HG03432 (cell line): Measurements from ENCODE around the gene SHISA3.
"Not testable (repeated sequence)": the region's sequence is repeated elsewhere in the genome, so short reads cannot be mapped to it uniquely, and the experiment has no call there.

ENCODE experiments used
- ATAC-seq: cut with Tn5 transposase; IDR thresholded peaks from one replicate; pipeline ENCODE4 v1.9.1; 2021; ENCODE audit warnings: mild to moderate bottlenecking, moderate library complexity; ENCODE audit not compliant: unreplicated experiment

Gene SHISA3

DNA sequence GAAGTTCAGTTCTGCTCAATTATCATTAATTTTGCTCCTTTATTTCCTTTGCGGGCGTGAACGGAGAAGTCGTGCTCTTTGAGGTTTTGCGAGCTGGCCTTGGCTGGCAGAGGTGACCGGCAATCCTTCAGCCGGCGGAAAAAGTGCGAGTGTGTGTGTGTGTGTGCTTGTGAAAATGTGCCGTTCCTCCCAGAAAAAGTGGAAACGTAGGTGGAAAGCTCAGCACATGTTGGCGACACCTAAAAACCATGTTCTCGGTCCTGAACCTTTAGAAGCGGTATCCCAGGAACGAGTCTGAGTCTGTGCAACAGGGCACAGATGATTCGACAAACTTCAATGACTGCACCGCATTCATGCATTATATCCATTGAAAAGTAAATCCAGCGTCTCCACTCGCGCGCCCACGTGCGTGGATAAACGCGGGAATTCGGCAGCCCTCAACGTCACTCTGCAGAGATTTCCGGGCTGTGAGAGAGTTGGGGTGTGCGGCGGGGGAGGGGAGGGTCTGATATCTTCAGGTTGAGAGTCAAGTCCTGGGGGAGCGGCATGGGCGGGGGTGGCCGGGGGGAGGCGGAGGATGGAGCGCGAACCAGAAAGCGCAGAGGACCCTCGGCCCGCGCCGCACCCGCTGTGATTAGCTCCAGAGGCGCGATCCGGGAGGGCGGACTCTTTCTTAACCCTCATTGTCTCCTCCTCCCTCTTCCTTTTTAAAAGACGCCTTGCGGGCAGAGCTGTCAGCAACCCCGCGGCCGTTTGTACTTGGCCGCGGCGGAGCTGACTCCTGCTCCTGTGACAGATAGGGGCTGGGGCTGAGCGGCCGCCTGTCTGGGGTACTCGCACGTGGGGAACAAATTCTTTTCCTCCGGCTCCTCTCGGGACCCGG, at the start of gene SHISA3:
SHISA3 (plus strand) TSS at position 737 of the 883 bp plus-strand sequence. CDS start 569 bp downstream, outside the sequence.
- ATAC-seq, result peak; percentile 61

DNA sequence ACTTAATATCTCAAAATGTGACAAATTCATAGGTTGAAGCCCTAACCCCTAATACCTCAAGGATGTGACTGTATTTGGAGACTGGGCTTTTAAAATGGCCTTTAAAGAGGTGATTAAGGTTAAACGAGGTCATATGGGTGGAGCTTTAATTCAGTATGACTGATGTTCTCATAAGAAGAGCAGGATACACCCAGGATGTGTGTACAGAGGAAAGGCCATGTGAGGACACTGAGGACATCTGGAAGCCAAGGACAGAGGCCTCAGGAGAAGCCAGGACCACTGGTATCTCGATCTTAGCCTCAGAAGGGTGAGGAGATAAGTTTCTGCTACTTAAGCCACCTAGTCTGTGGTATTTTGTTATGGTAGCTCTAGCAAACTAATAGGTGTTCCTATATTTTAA, 49.0 kb upstream of the SHISA3 start:
- ATAC-seq, result no peak

DNA sequence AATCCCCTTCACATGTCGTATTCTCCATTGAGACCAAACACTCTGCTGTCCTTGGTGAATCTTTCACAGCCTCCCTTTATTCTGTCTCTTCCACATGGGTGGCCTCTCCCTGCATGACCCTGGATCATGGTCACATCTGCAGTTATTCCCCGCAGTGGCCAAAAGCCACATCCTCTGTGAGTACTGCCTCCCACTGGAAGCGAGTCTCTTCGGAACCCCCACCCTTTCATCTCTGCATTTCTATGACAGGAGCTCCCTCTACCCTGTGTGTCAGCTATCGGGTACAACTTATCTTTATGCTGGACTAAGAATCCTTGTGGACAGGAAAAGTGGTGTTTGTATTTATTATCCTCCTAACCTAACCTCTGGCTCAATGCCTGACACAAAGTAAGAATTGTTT, 48.6 kb upstream of the SHISA3 start:
- ATAC-seq, result no peak

DNA sequence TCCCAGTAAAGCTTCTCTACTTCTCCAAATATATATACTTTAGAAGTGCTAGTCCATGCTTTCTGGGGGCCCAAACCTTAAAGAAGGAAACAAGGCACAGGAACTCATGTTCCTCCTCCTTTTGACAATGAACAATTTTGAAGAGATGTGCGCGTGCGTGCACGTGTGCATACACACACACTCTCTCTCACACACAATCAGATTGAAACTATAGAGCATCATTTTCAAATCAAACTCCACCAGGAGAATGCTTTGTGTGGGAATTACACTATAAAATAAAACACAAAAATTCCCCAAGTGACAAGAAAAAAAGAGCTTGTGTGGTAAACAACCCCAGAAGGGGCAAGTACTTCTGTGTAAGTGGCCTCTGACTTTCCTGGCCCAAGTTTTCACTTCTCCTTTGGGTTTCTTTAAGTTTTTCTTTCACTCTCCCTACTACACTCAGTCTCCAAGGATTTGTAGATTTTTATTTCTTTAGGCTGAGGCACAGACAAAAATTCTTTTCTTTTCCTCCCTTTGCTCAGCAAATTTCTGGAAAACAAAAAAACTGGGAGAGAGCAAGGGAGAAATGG, 46.6 kb upstream of the SHISA3 start:
- ATAC-seq, result peak; percentile 75

DNA sequence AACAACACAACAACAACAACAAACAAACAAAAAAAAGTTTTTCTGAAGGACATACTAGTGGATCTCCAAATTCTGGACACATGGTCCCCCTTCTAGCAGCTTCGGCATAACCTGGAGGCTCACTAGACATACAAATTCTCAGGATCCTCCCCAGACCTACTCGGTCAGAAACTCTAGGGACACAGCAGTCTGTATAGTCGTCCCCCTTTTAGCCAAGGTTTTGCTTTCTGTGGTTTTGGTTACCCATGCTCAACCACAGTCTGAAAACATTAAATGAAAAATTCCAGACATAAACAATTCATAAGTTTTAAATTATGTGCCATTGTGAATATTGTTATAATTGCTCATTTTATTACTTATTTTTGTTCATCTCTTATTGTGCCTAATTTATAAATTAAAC, 45.2 kb upstream of the SHISA3 start:
- no peak for ATAC-seq

DNA sequence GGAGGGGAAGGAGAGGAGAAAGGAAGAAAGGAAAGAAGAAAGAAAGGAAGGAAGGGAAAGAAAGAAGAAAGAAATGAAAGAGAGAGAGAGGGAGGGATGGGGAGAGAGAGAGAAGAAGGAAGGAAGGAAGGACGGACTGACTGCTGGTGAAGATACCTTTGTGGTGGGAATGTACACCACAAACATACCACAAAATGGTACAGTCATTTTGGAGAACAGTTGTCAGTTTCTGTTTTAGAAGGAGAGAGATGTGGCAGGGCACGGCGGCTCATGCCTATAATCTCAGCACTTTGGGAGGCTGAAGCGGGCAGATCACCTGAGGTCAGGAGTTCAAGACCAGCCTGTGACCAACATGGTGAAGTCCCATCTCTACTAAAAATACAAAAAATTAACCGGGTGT, 40.0 kb upstream of the SHISA3 start:
- ATAC-seq, result no peak

DNA sequence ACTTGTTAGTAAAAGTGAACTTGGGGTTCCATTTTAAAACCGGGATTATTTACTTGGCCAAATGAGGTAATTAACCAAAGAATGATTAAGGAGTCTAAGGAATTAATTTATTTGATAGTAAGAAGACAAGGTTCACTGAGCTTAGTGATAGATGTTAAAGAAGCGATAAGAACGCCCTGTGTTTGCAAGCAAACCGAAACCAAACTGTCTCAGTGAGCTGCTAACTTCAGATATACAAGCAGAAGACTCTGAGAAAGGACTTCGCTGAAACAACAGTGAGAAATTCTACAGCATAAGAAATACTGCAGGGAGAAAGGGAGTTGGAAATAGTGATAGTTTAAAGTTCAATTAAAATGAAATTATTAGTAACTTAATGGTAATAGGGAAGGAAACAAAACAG, 37.6 kb upstream of the SHISA3 start:
- ATAC-seq, result peak; percentile 55

DNA sequence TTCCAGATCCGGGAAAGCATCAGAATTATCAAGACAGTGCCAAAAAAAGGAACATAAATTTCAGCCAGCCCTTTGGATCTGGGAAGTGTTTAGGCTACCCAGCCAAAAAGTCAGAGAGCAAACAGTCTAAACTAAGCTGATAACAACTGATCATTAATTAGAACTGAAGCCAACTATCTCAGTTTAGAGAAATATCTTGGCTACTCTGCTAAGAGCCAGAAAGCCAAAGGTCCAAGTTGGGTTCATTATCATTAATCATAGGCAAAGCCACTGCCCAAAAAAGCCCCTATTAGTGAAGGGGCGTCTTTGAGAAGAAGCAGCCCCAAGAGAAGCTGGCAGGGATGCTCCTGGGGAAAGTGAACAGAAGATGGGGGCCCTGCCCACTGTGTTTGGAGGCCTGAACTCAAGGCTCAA, 37.0 kb upstream of the SHISA3 start:
- ATAC-seq, result no peak

DNA sequence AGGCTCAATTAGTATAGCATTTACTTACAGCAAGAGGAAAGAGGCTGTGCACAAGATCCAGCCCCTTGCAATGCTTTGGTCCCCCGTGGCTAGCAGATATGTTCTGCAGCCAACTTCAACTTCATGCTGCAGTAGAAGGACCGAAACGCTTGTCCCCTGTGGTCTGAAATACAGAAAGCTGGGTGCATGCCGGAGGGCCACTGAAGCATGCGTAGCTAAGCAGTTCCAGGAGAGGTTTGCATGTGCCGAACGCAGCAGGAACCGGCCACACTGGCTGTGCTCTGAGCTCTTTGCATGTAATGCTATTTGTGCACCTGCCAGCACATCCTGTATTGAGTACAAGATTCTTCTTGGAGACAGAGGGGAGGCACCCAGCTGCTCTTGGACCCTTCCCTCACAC, 35.8 kb upstream of the SHISA3 start:
- no peak for ATAC-seq

DNA sequence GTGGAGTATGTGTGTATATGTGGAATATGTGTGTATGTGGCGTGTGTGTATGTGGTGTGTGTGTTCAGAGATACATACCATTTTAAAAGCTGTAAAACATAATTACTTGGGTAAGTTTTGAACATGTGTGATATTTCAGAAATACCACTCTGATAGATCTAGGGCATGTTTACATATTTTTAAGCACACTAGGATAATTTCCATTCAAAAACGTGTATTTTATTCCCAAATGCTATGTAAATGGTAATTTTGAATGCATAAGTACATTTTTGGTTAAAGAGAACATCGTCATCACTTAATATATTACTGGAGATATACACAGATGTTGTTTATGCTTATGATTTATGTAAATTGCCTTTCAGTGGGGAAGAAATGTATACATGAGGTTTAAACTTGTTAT, 34.7 kb upstream of the SHISA3 start:
- no peak for ATAC-seq

DNA sequence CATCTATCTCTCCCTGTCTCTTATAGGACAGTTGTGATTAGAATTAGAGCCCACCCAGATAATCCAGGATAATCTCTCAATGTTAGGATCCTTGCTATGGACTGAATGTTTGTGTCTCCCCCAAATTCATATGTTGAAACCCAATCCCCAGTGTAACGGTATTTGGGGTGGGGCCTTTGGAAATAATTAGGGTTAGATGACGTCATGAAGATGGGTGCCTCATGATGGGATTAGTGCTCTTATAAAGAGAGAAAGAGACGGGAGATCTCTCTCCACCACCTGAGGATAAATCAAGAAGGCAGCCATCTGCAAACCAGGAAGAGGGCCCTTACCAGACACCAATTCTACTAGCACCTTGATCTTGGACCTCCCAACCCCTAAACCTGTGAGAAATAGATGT, 33.7 kb upstream of the SHISA3 start:
- ATAC-seq, result no peak

DNA sequence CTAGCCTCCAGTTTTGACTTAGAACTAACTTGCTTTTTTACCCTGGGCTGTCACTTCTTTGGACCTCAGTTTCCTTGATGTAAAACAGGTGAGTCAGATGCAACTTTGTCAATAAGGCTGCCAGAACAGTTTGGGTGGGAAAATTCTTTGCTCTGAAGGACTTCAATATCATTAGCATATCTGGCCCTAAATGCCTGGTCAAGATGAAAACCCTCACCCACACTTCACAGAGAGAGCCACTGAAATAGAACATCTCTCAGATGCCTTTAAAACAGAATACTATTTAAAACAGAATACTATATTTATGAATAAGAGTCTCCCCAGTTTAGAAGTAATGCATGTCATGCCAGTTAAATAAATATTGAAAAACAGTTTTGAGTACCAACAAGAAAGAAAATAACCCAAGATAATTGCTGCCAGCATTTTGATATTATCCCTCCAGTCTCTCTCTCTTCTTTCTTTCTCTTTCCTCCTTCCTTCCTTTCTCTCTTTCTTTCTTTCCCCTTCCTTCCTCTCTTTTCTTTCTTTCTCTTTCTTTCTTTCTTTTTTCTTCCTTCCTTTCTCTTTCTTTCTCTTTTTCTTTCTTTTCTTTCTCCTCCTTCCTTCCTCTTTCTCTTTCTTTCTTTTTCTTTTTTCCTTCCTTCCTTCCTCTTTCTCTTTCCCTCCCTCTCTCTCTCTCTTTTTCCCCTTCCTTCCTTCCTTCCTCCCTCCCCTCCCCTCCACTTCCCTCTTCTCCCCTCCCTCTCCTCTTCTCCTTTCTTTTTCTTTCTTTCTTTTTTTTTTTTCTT, 32.8 kb upstream of the SHISA3 start:
- no peak for ATAC-seq

DNA sequence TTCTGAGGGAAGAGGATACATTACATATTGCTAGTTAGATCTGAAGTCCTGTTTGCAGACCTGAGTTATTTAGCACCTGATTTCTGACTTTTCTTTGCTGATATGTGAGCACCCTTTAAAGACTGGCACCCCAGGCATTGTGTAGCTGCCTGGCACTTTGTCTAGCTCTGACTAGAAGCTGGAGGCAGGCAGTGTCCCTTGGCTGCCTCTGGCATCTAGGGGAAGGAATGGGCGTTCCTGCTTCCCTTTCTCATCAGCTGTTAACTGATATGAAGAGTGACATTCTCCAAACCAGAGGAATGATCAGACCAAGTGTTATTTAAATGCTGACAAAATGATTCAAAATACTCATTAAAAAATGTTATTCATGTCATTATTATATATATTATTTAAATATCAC, 30.3 kb upstream of the SHISA3 start:
- ATAC-seq, result no peak

DNA sequence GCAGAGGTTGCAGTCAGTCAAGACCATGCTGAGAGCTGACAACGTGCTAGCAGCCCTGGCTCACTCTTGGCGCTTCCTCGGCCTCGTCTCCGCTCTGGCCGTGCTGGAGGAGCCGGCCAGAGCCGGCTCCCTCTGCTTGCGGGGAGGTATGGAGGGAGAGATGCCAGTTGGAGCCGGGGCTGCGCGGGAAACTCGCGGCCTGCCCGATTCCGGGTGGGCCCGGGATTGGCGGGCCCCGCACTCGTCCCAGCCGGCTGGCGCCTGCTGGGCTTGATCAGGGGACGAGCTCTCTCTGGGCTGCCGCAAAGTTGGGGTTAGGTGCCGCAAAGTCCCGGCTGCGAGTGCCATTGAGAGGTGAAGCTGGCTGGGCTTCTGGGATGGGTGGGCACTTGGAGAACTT, 27.8 kb upstream of the SHISA3 start:
- ATAC-seq, result no peak

DNA sequence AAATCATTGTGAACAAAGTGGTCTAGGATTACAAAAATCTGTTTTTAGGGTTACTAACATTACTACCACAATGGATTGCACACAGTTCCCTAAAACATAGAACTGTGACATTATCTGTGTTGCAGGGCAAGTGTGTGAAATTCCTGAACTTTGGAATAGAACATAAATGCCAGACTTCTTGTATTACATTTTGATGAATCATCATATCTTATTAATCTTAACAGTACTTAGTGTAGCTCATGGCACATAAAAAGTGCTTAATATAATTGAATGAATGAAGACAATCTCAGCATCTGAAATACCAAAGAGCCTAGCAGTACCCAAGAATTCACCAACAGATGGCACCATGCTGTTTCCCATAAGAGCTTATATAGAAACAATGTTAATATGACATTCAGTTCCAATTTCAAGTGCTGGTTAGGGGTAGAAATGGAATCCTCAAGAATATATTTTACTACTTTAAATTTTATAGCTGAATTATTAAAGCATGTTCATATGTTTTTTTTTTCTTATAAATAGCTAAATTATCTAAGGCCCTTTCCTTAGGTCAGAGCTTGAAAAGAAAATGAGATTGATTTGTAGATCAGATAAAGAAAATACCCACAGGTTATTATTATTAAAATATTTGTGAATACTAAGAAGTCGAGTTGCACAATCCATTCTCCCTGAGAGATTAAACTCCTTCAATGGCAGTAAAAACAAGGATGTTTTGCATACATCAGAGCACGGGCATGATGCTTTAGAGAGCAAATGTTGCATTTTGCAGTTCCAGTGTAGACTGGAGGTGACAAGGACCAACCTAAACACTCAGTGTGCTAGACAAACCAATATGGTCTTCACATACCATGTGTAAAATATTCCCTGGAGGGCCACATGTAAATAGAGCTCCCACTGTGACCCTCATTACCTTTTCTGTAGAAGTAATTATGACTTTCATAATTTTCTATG, 25.7 kb upstream of the SHISA3 start:
- ATAC-seq, result no peak

DNA sequence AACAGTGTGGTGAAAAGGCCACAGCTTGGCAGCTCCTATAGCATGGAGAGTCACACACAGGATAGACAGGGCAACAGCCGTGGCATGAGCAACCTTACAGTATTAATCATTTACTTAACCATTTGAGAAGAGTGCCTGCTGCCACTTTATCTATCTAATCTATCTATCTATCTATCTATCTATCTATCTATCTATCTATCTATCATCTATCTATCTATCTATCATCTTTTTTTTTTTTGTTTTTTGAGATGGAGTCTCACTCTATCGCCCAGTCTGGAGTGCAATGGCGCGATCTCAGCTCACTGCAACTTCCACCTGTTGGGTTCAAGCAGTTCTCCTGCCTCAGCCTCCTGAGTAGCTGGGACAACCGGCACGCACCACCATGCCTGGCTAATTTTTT, 25.0 kb upstream of the SHISA3 start:
- ATAC-seq, result not testable (repeated sequence)

DNA sequence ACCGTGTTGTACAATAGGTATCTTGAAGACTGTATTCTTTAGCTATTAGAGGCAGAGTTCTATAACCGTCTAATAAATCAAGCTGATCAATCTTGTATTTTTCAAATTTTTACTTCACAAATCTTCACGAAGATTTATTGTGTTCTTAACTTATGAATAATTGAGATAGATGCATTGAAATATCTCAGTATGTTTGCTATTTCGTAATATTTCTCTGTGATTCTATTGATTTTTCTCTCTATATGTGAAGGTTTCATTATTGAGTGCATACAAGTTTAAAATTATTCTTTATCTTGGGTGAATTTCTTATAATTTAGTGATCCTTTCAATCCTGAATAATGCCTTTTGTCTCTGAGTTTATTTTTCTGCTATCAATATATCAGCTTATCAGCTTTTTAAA, 19.8 kb upstream of the SHISA3 start:
- no peak for ATAC-seq

DNA sequence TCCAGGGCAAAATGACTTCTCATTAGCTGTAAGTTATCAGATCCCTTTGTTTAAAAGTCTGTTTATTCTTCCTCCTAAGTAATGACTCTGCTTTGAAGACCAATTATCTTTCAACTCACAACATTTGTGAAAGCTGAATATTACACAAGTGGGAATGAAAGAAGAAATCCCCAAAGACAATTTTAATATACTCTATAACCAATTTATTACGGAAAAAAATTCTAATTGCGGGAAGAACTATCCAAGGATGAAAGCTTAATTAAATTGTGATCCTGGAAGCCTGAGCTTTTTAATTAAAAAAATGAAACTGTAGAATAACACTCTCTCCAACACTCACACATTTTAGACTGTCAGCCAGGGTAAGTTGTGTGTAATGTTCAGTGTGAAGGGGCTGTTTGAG, 15.6 kb upstream of the SHISA3 start:
- no peak for ATAC-seq

DNA sequence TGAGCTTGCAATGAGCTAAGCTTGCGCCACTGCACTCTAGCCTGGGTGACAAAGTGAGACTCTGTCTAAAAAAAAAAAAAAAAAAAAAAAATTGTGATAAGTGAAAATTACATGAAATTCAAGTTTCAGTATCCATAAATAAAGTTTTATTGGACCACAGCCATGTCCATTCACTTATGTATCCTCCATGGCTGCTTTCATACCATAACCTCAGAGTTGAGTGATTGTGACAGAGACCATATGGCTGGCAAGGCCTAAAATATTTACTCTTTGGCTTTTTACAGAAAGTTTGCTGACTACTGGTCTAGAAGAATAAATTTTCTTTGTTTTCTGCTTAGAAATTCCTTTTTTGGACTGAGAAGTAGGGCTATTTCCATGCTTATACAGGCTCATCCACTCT, 11.8 kb upstream of the SHISA3 start:
- ATAC-seq, result no peak

DNA sequence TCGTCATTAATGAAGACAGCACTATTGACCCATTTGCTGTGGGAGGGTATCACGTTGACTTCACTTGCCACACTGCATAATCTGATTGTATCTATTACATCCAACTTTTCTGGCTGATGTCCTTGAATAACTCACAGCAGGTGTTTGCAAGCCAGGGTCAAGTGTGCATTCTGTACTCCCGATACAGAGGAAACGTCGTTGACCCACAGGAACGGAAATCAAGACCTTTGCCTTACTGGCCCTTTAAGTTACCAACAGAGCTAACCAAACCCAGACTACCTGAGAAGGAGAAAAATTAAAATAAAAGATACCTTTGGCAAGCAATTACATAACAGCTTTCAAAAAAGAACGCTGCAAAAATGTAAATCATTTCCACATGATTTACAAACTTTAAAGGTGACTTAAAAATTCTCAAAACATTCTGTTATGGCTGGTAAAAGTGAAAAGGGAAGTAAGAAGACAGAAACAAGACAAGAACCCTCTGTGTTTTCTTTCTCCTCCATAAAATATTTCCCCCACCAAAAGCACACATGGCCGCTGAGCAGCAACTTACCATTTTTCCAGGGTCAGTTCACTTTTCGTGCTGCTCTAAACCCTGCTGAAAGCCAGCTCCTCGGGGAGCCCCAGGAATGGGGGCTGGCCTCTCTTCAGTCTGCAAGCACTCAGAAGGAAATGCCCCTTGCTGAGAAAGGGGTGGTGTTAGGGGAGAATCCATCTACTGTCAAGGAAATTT, 6.5 kb upstream of the SHISA3 start:
- no peak for ATAC-seq
